ENCODE results near the gene LYSMD1. TPM values are rescaled to one million over a fixed set of nuclear protein-coding genes. Genes with fewer than 3 reads are reported as not detected.

LYSMD1 gene
- total and polyA plus RNA-seq, 4 donors, result 4.9 to 12.7 (median 5.2) TPM

- Histone ChIP-seq H3K27ac (ENCODE audit: low read depth in 1 of 2, low read length in 1 of 2) (peak overlapping the region; percentile 71 to 72), H3K4me1 (ENCODE audit: control insufficient read depth in 5 of 5, insufficient read depth in 5 of 5, low read length in 5 of 5) (peaks cover 7 to 32% (median 12%) of the 10 kb centered on the region in 5 donors), H3K4me3 (peak overlapping the region; percentile 7), H3K36me3 (ENCODE audit: control insufficient read depth in 4 of 4, insufficient read depth in 4 of 4, low read length in 4 of 4) (peaks cover 0 to 7% (median 1%) of the 10 kb centered on the region in 4 donors), H3K9me3 (ENCODE audit: control insufficient read depth in 4 of 4, insufficient read depth in 3 of 4, low read length in 3 of 4) (no peaks in the 10 kb centered on the region), H3K9ac (ENCODE audit: insufficient read depth in 1 of 2, low read length in 2 of 2) (peak overlapping the region in 1 of 2 donors; percentile 6), H3K27me3 (ENCODE audit: control insufficient read depth in 3 of 3, insufficient read depth in 3 of 3, low read length in 2 of 3) (no peaks in the 10 kb centered on the region)
- no peak for ATAC-seq (ENCODE audit: insufficient read depth, low FRiP score)
- whole genome bisulfite sequencing, 2 donors, result 15 to 17% methylated on average over 7 of the region's 7 CpGs
- TF ChIP-seq, protein P1, sequence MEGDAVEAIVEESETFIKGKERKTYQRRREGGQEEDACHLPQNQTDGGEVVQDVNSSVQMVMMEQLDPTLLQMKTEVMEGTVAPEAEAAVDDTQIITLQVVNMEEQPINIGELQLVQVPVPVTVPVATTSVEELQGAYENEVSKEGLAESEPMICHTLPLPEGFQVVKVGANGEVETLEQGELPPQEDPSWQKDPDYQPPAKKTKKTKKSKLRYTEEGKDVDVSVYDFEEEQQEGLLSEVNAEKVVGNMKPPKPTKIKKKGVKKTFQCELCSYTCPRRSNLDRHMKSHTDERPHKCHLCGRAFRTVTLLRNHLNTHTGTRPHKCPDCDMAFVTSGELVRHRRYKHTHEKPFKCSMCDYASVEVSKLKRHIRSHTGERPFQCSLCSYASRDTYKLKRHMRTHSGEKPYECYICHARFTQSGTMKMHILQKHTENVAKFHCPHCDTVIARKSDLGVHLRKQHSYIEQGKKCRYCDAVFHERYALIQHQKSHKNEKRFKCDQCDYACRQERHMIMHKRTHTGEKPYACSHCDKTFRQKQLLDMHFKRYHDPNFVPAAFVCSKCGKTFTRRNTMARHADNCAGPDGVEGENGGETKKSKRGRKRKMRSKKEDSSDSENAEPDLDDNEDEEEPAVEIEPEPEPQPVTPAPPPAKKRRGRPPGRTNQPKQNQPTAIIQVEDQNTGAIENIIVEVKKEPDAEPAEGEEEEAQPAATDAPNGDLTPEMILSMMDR (IDR thresholded peaks at IDR 0.05; ENCODE audit: control extremely low read depth, extremely low read depth), result no peak
- peak in 1 of 3 donors; percentile 28 for DNase-seq
Observed at GRCh38 chr1:151147132-151147503, 18.6 kb downstream of the LYSMD1 start.

GRCh38 chr1:151146412-151147131 lies 19.1 kb downstream of the LYSMD1 start, which contains the start of gene SEMA6C:
Gene SEMA6C, minus strand, starts transcription at chr1:151146631. Its CDS starts 4,010 bp downstream, at chr1:151142621.
- TF ChIP-seq, protein P1 (IDR thresholded peaks at IDR 0.05; ENCODE audit: control extremely low read depth, extremely low read depth), result no peak
- H3K4me3 ChIP-seq, result peak within 1 kb of the TSS; percentile 60
- H3K27ac ChIP-seq (ENCODE audit: low read depth in 1 of 2, low read length in 1 of 2), result peak within 1 kb of the TSS; percentile 72 to 84
- no peaks in the 10 kb centered on the region for H3K27me3 ChIP-seq (ENCODE audit: control insufficient read depth in 3 of 3, insufficient read depth in 3 of 3, low read length in 2 of 3)
- 0% methylated on average over 55 to 61 of the region's 61 CpGs for WGBS, 2 donors
- peak; percentile 94 to 97 (median 95) for DNase-seq
- peaks cover 7 to 32% (median 12%) of the 10 kb centered on the region in 5 donors for H3K4me1 ChIP-seq (ENCODE audit: control insufficient read depth in 5 of 5, insufficient read depth in 5 of 5, low read length in 5 of 5)
- H3K9ac ChIP-seq (ENCODE audit: insufficient read depth in 1 of 2, low read length in 2 of 2), result peak within 1 kb of the TSS; percentile 6 to 76
- H3K36me3 ChIP-seq (ENCODE audit: control insufficient read depth in 4 of 4, insufficient read depth in 4 of 4, low read length in 4 of 4), result peaks cover 0 to 7% (median 1%) of the 10 kb centered on the region in 4 donors
- no peaks in the 10 kb centered on the region for H3K9me3 ChIP-seq (ENCODE audit: control insufficient read depth in 4 of 4, insufficient read depth in 3 of 4, low read length in 3 of 4)
- ATAC-seq (ENCODE audit: insufficient read depth, low FRiP score), result peak; percentile 98

DNA sequence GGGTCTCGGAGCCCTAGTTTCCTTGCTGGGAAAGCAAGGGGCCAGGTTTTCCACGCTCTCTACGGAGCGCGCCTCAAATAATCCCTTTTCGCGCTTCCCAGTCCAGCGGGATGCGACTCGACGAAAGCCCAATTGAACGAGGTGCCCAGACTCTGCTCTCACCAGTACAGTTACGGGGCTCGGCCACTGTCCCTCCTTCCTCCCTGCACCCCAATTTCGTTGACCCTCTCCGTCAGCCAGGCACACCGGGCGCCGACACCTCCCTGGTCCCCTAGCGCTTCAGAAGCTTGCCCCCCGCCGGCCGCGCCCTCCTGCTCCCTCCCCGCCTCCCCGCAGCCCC lies 19.7 kb downstream of the LYSMD1 start:
- Histone ChIP-seq H3K27me3 (ENCODE audit: control insufficient read depth in 3 of 3, insufficient read depth in 3 of 3, low read length in 2 of 3) (no peaks in the 10 kb centered on the region), H3K36me3 (ENCODE audit: control insufficient read depth in 4 of 4, insufficient read depth in 4 of 4, low read length in 4 of 4) (peaks cover 0 to 7% (median 1%) of the 10 kb centered on the region in 4 donors), H3K9me3 (ENCODE audit: control insufficient read depth in 4 of 4, insufficient read depth in 3 of 4, low read length in 3 of 4) (no peaks in the 10 kb centered on the region), H3K4me1 (ENCODE audit: control insufficient read depth in 5 of 5, insufficient read depth in 5 of 5, low read length in 5 of 5) (peaks cover 7 to 32% (median 12%) of the 10 kb centered on the region in 5 donors), H3K9ac (ENCODE audit: insufficient read depth in 1 of 2, low read length in 2 of 2) (peak overlapping the region in 1 of 2 donors; percentile 76), H3K4me3 (peak overlapping the region; percentile 60), H3K27ac (ENCODE audit: low read depth in 1 of 2, low read length in 1 of 2) (peak overlapping the region; percentile 43 to 84)
- ATAC-seq (ENCODE audit: insufficient read depth, low FRiP score), result no peak
- WGBS, 2 donors, result 0 to 1% methylated on average over 26 of the region's 26 CpGs
- TF ChIP-seq, protein P1 (IDR thresholded peaks at IDR 0.05; ENCODE audit: control extremely low read depth, extremely low read depth), result no peak
- no peak for DNase-seq

Measured in lung (tissue), 12 donors.